GF-D8 (cell line): ENCODE results near the gene PCDHB14.
"Not testable (repeated sequence)": the region's sequence is repeated elsewhere in the genome, so short reads cannot be mapped to it uniquely, and the experiment has no call there.

Experiments
- DNase-seq: peaks from one replicate; lab custom pipeline; 2025; lab: John Stamatoyannopoulos, UW

PCDHB14 gene

GRCh38 chr5:141210281-141210680, 12.9 kb upstream of the PCDHB14 start:
- DNase-seq = not testable (repeated sequence)

GRCh38 chr5:141210849-141211248, 12.3 kb upstream of the PCDHB14 start:
- DNase-seq = not testable (repeated sequence)

- not testable (repeated sequence) for DNase-seq
These were observed 9.3 kb upstream of the PCDHB14 start, which contains the start of gene PCDHB13 for GRCh38 chr5:141213656-141214339. Gene PCDHB13, plus strand, starts transcription at chr5:141213919. Its CDS starts 205 bp downstream, at chr5:141214124.

- not testable (repeated sequence) for DNase-seq
These were observed 8.6 kb upstream of the PCDHB14 start for GRCh38 chr5:141214583-141214982.

- not testable (repeated sequence) for DNase-seq
These were observed 7.6 kb upstream of the PCDHB14 start for GRCh38 chr5:141215504-141215903.

- not testable (repeated sequence) for DNase-seq
These were observed 7.1 kb upstream of the PCDHB14 start for GRCh38 chr5:141216035-141216434.

- DNase-seq = not testable (repeated sequence)
These were observed 1.7 kb downstream of the PCDHB14 start for GRCh38 chr5:141224844-141225243.

- DNase-seq = not testable (repeated sequence)
These were observed 2.3 kb downstream of the PCDHB14 start for GRCh38 chr5:141225421-141225820.

- DNase-seq = no peak
These were observed 11.0 kb downstream of the PCDHB14 start for GRCh38 chr5:141234109-141234667.

GRCh38 chr5:141235922-141236321, 12.8 kb downstream of the PCDHB14 start:
- DNase-seq = not testable (repeated sequence)

GRCh38 chr5:141236516-141237313, 13.6 kb downstream of the PCDHB14 start:
- DNase-seq = no peak

- no peak for DNase-seq
These were observed 18.4 kb downstream of the PCDHB14 start for GRCh38 chr5:141241496-141241895.

- DNase-seq = no peak
These were observed 22.1 kb downstream of the PCDHB14 start, which contains the start of gene PCDHB15 for GRCh38 chr5:141245250-141245717. Gene PCDHB15, plus strand, starts transcription at chr5:141245395. Its CDS starts 184 bp downstream, at chr5:141245579.

- DNase-seq = not testable (repeated sequence)
These were observed 23.8 kb downstream of the PCDHB14 start for GRCh38 chr5:141246971-141247370.

- DNase-seq = not testable (repeated sequence)
These were observed 24.3 kb downstream of the PCDHB14 start for GRCh38 chr5:141247434-141247833.

GRCh38 chr5:141250576-141250975, 27.4 kb downstream of the PCDHB14 start:
- no peak for DNase-seq

GRCh38 chr5:141258464-141258863, 35.3 kb downstream of the PCDHB14 start:
- no peak for DNase-seq

- DNase-seq = no peak
These were observed 35.8 kb downstream of the PCDHB14 start for GRCh38 chr5:141258948-141259347.

GRCh38 chr5:141260458-141261237, 37.5 kb downstream of the PCDHB14 start:
- DNase-seq = no peak

- no peak for DNase-seq
These were observed 38.0 kb downstream of the PCDHB14 start for GRCh38 chr5:141261238-141261546.

GRCh38 chr5:141269195-141269594, 46.1 kb downstream of the PCDHB14 start:
- no peak for DNase-seq

- no peak for DNase-seq
These were observed 49.8 kb downstream of the PCDHB14 start for GRCh38 chr5:141272906-141273305.
